ENCODE measurements around the gene MINDY2.

DNA sequence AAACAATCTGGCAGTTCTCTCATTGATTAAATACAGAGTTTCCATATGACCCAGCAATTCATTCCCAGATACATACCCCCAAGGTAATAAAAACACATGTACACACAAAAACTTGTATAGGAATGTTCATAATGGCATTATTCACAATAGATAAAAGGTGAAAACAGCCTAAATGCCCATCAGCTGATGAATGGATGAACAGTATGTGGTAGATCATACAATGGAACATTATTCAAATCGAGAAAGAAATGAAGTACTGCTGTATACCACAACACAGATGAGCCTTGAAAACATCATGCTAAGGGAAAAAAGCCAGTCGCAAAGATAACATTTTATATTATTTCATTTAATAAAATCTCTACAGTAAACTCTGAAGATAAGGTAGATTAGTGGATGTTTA lies 91.2 kb downstream of the MINDY2 start:
- TF ChIP-seq NR1H2 (CRISPR knock-in tag; IDR thresholded peaks at IDR 0.05) (no peak), NFE2L1 (CRISPR knock-in tag; IDR thresholded peaks at IDR 0.05) (no peak), KAT7 (CRISPR knock-in tag; IDR thresholded peaks at IDR 0.05; ENCODE audit: borderline replicate concordance) (no peak), PRRX2 (CRISPR knock-in tag; IDR thresholded peaks at IDR 0.05) (no peak), ZNF232 (CRISPR knock-in tag; IDR thresholded peaks at IDR 0.05) (no peak), TEAD4 (CRISPR knock-in tag; IDR thresholded peaks at IDR 0.05) (no peak), ZNF671 (CRISPR knock-in tag; IDR thresholded peaks at IDR 0.05) (no peak), SMAD3 (CRISPR knock-in tag; IDR thresholded peaks at IDR 0.05; ENCODE audit: borderline replicate concordance) (no peak)
- TF ChIP-seq, protein P1, sequence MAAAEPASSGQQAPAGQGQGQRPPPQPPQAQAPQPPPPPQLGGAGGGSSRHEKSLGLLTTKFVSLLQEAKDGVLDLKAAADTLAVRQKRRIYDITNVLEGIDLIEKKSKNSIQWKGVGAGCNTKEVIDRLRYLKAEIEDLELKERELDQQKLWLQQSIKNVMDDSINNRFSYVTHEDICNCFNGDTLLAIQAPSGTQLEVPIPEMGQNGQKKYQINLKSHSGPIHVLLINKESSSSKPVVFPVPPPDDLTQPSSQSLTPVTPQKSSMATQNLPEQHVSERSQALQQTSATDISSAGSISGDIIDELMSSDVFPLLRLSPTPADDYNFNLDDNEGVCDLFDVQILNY (CRISPR knock-in tag; IDR thresholded peaks at IDR 0.05): no peak
- TF ChIP-seq, protein P2, sequence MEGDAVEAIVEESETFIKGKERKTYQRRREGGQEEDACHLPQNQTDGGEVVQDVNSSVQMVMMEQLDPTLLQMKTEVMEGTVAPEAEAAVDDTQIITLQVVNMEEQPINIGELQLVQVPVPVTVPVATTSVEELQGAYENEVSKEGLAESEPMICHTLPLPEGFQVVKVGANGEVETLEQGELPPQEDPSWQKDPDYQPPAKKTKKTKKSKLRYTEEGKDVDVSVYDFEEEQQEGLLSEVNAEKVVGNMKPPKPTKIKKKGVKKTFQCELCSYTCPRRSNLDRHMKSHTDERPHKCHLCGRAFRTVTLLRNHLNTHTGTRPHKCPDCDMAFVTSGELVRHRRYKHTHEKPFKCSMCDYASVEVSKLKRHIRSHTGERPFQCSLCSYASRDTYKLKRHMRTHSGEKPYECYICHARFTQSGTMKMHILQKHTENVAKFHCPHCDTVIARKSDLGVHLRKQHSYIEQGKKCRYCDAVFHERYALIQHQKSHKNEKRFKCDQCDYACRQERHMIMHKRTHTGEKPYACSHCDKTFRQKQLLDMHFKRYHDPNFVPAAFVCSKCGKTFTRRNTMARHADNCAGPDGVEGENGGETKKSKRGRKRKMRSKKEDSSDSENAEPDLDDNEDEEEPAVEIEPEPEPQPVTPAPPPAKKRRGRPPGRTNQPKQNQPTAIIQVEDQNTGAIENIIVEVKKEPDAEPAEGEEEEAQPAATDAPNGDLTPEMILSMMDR (IDR thresholded peaks at IDR 0.05): no peak
- TF ChIP-seq, protein P3, sequence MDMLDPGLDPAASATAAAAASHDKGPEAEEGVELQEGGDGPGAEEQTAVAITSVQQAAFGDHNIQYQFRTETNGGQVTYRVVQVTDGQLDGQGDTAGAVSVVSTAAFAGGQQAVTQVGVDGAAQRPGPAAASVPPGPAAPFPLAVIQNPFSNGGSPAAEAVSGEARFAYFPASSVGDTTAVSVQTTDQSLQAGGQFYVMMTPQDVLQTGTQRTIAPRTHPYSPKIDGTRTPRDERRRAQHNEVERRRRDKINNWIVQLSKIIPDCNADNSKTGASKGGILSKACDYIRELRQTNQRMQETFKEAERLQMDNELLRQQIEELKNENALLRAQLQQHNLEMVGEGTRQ (CRISPR knock-in tag; IDR thresholded peaks at IDR 0.05): no peak
- TF ChIP-seq, protein P4, sequence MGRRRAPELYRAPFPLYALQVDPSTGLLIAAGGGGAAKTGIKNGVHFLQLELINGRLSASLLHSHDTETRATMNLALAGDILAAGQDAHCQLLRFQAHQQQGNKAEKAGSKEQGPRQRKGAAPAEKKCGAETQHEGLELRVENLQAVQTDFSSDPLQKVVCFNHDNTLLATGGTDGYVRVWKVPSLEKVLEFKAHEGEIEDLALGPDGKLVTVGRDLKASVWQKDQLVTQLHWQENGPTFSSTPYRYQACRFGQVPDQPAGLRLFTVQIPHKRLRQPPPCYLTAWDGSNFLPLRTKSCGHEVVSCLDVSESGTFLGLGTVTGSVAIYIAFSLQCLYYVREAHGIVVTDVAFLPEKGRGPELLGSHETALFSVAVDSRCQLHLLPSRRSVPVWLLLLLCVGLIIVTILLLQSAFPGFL (CRISPR knock-in tag; IDR thresholded peaks at IDR 0.05; ENCODE audit: borderline replicate concordance): no peak
- TF ChIP-seq, protein P5, sequence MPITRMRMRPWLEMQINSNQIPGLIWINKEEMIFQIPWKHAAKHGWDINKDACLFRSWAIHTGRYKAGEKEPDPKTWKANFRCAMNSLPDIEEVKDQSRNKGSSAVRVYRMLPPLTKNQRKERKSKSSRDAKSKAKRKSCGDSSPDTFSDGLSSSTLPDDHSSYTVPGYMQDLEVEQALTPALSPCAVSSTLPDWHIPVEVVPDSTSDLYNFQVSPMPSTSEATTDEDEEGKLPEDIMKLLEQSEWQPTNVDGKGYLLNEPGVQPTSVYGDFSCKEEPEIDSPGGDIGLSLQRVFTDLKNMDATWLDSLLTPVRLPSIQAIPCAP (CRISPR knock-in tag; IDR thresholded peaks at IDR 0.05): no peak

All from WTC11 (cell line).